CD4-positive, alpha-beta T cell treated with Interleukin-2 at 100 ng/mL for 4 hours (primary cell): ENCODE results near the gene ALAD.
"Not testable (repeated sequence)": the region's sequence is repeated elsewhere in the genome, so short reads cannot be mapped to it uniquely, and the experiment has no call there.

Source experiments
- DNase-seq: peaks from one replicate; pipeline ENCODE4 v3.0.0-alpha.2; 2020; ENCODE audit warnings: low spot score

ALAD gene

GRCh38 chr9:113373676-113374392 lies 27.2 kb downstream of the ALAD start:
- DNase-seq, result no peak

- DNase-seq, result no peak
Measured at GRCh38 chr9:113373256-113373655, 27.8 kb downstream of the ALAD start.

GRCh38 chr9:113372059-113372458 lies 29.0 kb downstream of the ALAD start:
- DNase-seq, result no peak

GRCh38 chr9:113370806-113371325 lies 30.2 kb downstream of the ALAD start:
- no peak for DNase-seq

GRCh38 chr9:113369855-113370140 lies 31.3 kb downstream of the ALAD start:
- DNase-seq, result no peak

GRCh38 chr9:113368982-113369854 lies 31.9 kb downstream of the ALAD start:
- DNase-seq, result no peak

GRCh38 chr9:113368348-113368981 lies 32.6 kb downstream of the ALAD start:
- DNase-seq, result no peak

- DNase-seq, result not testable (repeated sequence)
Measured at GRCh38 chr9:113365652-113366051, 35.4 kb downstream of the ALAD start.

GRCh38 chr9:113364951-113365350 lies 36.1 kb downstream of the ALAD start:
- no peak for DNase-seq

GRCh38 chr9:113363336-113363735 lies 37.7 kb downstream of the ALAD start:
- no peak for DNase-seq

GRCh38 chr9:113361304-113362018 lies 39.6 kb downstream of the ALAD start:
- no peak for DNase-seq

- DNase-seq, result no peak
Measured at GRCh38 chr9:113360242-113360842, 40.7 kb downstream of the ALAD start.

GRCh38 chr9:113359385-113359784 lies 41.7 kb downstream of the ALAD start:
- DNase-seq, result no peak

GRCh38 chr9:113356686-113357292 lies 44.3 kb downstream of the ALAD start:
- DNase-seq, result no peak

GRCh38 chr9:113355040-113355596 lies 46.0 kb downstream of the ALAD start:
- no peak for DNase-seq

GRCh38 chr9:113352411-113352810 lies 48.7 kb downstream of the ALAD start:
- DNase-seq, result no peak

- no peak for DNase-seq
Measured at GRCh38 chr9:113352006-113352405, 49.1 kb downstream of the ALAD start.

- DNase-seq, result no peak
Measured at GRCh38 chr9:113350937-113351336, 50.1 kb downstream of the ALAD start.

GRCh38 chr9:113350107-113350661 lies 50.9 kb downstream of the ALAD start:
- DNase-seq, result no peak

- DNase-seq, result peak; percentile 17
Measured at GRCh38 chr9:113349445-113350094, 51.5 kb downstream of the ALAD start, which contains the start of gene BSPRY. Gene BSPRY, plus strand, starts transcription at chr9:113349541. Its CDS starts 39 bp downstream, at chr9:113349580.
